GM12892 (cell line): ENCODE results near the gene MESD.

Experiments
- POLR2A ChIP-seq: IDR thresholded peaks from 2 replicates; pipeline ENCODE4 v1.6.1; 2011; ENCODE audit warnings: low read depth, low read length, control low read depth
- POLR2AphosphoS5 ChIP-seq: IDR thresholded peaks from 2 replicates; pipeline ENCODE4 v1.6.1; 2011; ENCODE audit warnings: low read depth, low read length, control low read depth

- TF ChIP-seq POLR2A (no peak), POLR2AphosphoS5 (no peak)
Observed at GRCh38 chr15:80931721-80932512, 57.7 kb downstream of the MESD start.
